WTC11 (cell line): ENCODE data around the gene PTPRN2. TPM values are rescaled to one million over a fixed set of nuclear protein-coding genes. Genes with fewer than 3 reads are reported as not detected.
A peak's percentile ranks its signal among the peaks of the same experiment; 100 is the strongest.

ENCODE experiments used
- ATAC-seq: fragments of 200-7000 bp; cut with Tn5 transposase; 2 replicates; pipeline ENCODE4 v1.10.0; 2021; ENCODE audit warnings: mild to moderate bottlenecking, moderate library complexity
- CTCF ChIA-PET: fragments of 300-600 bp; sonication (Branson Sonifier 250); formaldehyde crosslinking; loops from one replicate; lab custom pipeline; 2021; ENCODE audit warnings: antibody characterized with exemption; lab: Charles Lee
- POLR2A ChIA-PET: fragments of 350-600 bp; sonication (Branson Sonifier 250); formaldehyde crosslinking; loops from one replicate; lab custom pipeline; 2021; ENCODE audit warnings: antibody characterized with exemption; lab: Charles Lee
- DNase-seq: peaks from one replicate; pipeline ENCODE4 v3.0.0; 2021; ENCODE audit warnings: low spot score
- H3K27ac Mint-ChIP-seq: 2 replicates; pipeline ENCODE4 v1.8.0; 2021; ENCODE audit warnings: mixed read lengths
- H3K27me3 Mint-ChIP-seq: 2 replicates; pipeline ENCODE4 v1.8.0; 2021; ENCODE audit warnings: low read depth, mild to moderate bottlenecking, moderate library complexity, mixed read lengths
- H3K36me3 Mint-ChIP-seq: 2 replicates; pipeline ENCODE4 v1.8.0; 2021; ENCODE audit warnings: mixed read lengths
- H3K4me1 Mint-ChIP-seq: 2 replicates; pipeline ENCODE4 v1.8.0; 2022; ENCODE audit warnings: mixed read lengths
- H3K4me3 Mint-ChIP-seq: 2 replicates; pipeline ENCODE4 v1.8.0; 2021; ENCODE audit warnings: mild to moderate bottlenecking, moderate library complexity, mixed read lengths
- H3K9me3 Mint-ChIP-seq: 2 replicates; pipeline ENCODE4 v1.8.0; 2021; ENCODE audit warnings: mixed read lengths
- AFF4 ChIP-seq: sonication (generic); formaldehyde crosslinking; IDR thresholded peaks from 2 replicates; pipeline ENCODE4 v1.8.1; 2023; ENCODE audit warnings: mild to moderate bottlenecking, missing genetic modification reagents, borderline replicate concordance
- AR ChIP-seq: fragments of 250-450 bp; sonication (Bioruptor Pico); IDR thresholded peaks from 2 replicates; pipeline ENCODE4 v1.9.0; 2021; ENCODE audit warnings: mild to moderate bottlenecking
- ATF1 ChIP-seq: sonication (generic); formaldehyde crosslinking; IDR thresholded peaks from 2 replicates; pipeline ENCODE4 v1.8.1; 2023; ENCODE audit warnings: mild to moderate bottlenecking, moderate library complexity, missing genetic modification reagents
- CTCF ChIP-seq: fragments of 200-600 bp; IDR thresholded peaks from 2 replicates; pipeline ENCODE4 v1.8.0; 2022; ENCODE audit warnings: antibody characterized with exemption
- E2F5 ChIP-seq: sonication (generic); formaldehyde crosslinking; IDR thresholded peaks from 2 replicates; pipeline ENCODE4 v1.8.1; 2022; ENCODE audit warnings: mild to moderate bottlenecking, moderate library complexity, missing genetic modification reagents
- EMX1 ChIP-seq: fragments of 250-450 bp; sonication (Bioruptor Pico); IDR thresholded peaks from 2 replicates; pipeline ENCODE4 v1.8.0; 2021; ENCODE audit warnings: mild to moderate bottlenecking
- ESRRA ChIP-seq: sonication (generic); formaldehyde crosslinking; IDR thresholded peaks from 2 replicates; pipeline ENCODE4 v1.8.1; 2022; ENCODE audit warnings: mild to moderate bottlenecking, missing genetic modification reagents, borderline replicate concordance
- ETV6 ChIP-seq: sonication (generic); formaldehyde crosslinking; IDR thresholded peaks from 2 replicates; pipeline ENCODE4 v1.8.1; 2022; ENCODE audit warnings: mild to moderate bottlenecking, missing genetic modification reagents
- FOXK1 ChIP-seq: sonication (generic); formaldehyde crosslinking; IDR thresholded peaks from 2 replicates; pipeline ENCODE4 v1.8.0; 2022; ENCODE audit warnings: mild to moderate bottlenecking, moderate library complexity, missing genetic modification reagents
- GABPB1 ChIP-seq: sonication (generic); formaldehyde crosslinking; IDR thresholded peaks from 2 replicates; pipeline ENCODE4 v1.8.1; 2023; ENCODE audit warnings: mild to moderate bottlenecking, missing genetic modification reagents
- KAT7 ChIP-seq: sonication (generic); formaldehyde crosslinking; IDR thresholded peaks from 2 replicates; pipeline ENCODE4 v1.8.1; 2023; ENCODE audit warnings: missing genetic modification reagents, mild to moderate bottlenecking, borderline replicate concordance
- PRDM15 ChIP-seq: sonication (generic); formaldehyde crosslinking; IDR thresholded peaks from 2 replicates; pipeline ENCODE4 v1.8.0; 2022; ENCODE audit warnings: missing genetic modification reagents
- TCF7 ChIP-seq: sonication (generic); formaldehyde crosslinking; IDR thresholded peaks from 2 replicates; pipeline ENCODE4 v1.8.0; 2022; ENCODE audit warnings: mild to moderate bottlenecking, low read depth, missing genetic modification reagents, moderate library complexity
- TP53 ChIP-seq: sonication (generic); formaldehyde crosslinking; IDR thresholded peaks from 2 replicates; pipeline ENCODE4 v1.8.1; 2023; ENCODE audit warnings: mild to moderate bottlenecking, missing genetic modification reagents
- ZNF219 ChIP-seq: sonication (generic); formaldehyde crosslinking; IDR thresholded peaks from 2 replicates; pipeline ENCODE4 v1.8.0; 2023; ENCODE audit warnings: missing genetic modification reagents, mild to moderate bottlenecking, borderline replicate concordance
- ZNF232 ChIP-seq: sonication (generic); formaldehyde crosslinking; IDR thresholded peaks from 2 replicates; pipeline ENCODE4 v1.8.0; 2022; ENCODE audit warnings: mild to moderate bottlenecking, missing genetic modification reagents
- ZNF396 ChIP-seq: fragments of 250-450 bp; sonication (Bioruptor Pico); IDR thresholded peaks from 2 replicates; pipeline ENCODE4 v1.8.0; 2021; ENCODE audit warnings: mild to moderate bottlenecking, moderate library complexity, borderline replicate concordance
- ZNF671 ChIP-seq: fragments of 250-450 bp; sonication (Bioruptor Pico); IDR thresholded peaks from 2 replicates; pipeline ENCODE4 v1.8.0; 2021; ENCODE audit warnings: mild to moderate bottlenecking
- total RNA-seq: library from RNA; stranded (reverse); gene quantifications from 3 replicates; pipeline ENCODE4 v1.2.3, GENCODE V29; 2021

PTPRN2 gene
- total RNA-seq, 1 experiment from 2014 or later: 4.7 TPM

GRCh38 chr7:158623241-158623640 is 35.6 kb upstream of the PTPRN2 start:
- no peak for DNase-seq
- Mint-ChIP-seq H3K4me3 (no peak overlapping the region), H3K9me3 (0 out of 2 replicates have a peak, but pooled peaks cover 5% of the 10 kb centered on the region), H3K27ac (peak overlapping the region; percentile 88), H3K4me1 (peaks cover 25% of the 10 kb centered on the region), H3K27me3 (no peaks in the 10 kb centered on the region), H3K36me3 (peaks cover 42% of the 10 kb centered on the region)
- POLR2A ChIA-PET: no interaction called here
- CTCF ChIA-PET: no interaction called here
- no peak for TF ChIP-seq ZNF232
- TF ChIP-seq FOXK1 (CRISPR knock-in tag): no peak
- TF ChIP-seq CTCF: no peak
- TF ChIP-seq ESRRA (CRISPR knock-in tag): no peak
- TF ChIP-seq ETV6 (CRISPR knock-in tag): no peak
- TF ChIP-seq EMX1 (CRISPR knock-in tag): no peak
- no peak for TF ChIP-seq TCF7 (CRISPR knock-in tag)
- no peak for TF ChIP-seq GABPB1 (CRISPR knock-in tag)
- TF ChIP-seq E2F5 (CRISPR knock-in tag): no peak
- TF ChIP-seq PRDM15 (CRISPR knock-in tag): no peak
- TF ChIP-seq ATF1 (CRISPR knock-in tag): no peak
- no peak for TF ChIP-seq TP53 (CRISPR knock-in tag)
- no peak for TF ChIP-seq ZNF219 (CRISPR knock-in tag)
- TF ChIP-seq ZNF671 (CRISPR knock-in tag): no peak
- no peak for TF ChIP-seq AFF4
- ATAC-seq: no peak

- no peak overlapping the region for H3K4me3 Mint-ChIP-seq
Measured at GRCh38 chr7:158620839-158621441, 33.3 kb upstream of the PTPRN2 start.

More at GRCh38 chr7:158620839-158621441, 33.3 kb upstream of the PTPRN2 start:
- no peak for DNase-seq
- Mint-ChIP-seq H3K4me1 (peaks cover 48% of the 10 kb centered on the region), H3K9me3 (0 out of 2 replicates have a peak, but pooled peaks cover 5% of the 10 kb centered on the region), H3K27me3 (no peaks in the 10 kb centered on the region), H3K27ac (no peak overlapping the region), H3K36me3 (peaks cover 30% of the 10 kb centered on the region)
- no peak for ATAC-seq
- ChIA-PET CTCF (no interaction called here), POLR2A (no interaction called here)
- no peak for TF ChIP-seq KAT7 (CRISPR knock-in tag)
- TF ChIP-seq AR (CRISPR knock-in tag): no peak
- no peak for TF ChIP-seq ZNF396 (CRISPR knock-in tag)
